ENCODE results near the gene TK2. TPM values are rescaled to one million over a fixed set of nuclear protein-coding genes. Genes with fewer than 3 reads are reported as not detected.

The TK2 gene
- total RNA-seq, 1 donor, result 73.5 TPM

DNA sequence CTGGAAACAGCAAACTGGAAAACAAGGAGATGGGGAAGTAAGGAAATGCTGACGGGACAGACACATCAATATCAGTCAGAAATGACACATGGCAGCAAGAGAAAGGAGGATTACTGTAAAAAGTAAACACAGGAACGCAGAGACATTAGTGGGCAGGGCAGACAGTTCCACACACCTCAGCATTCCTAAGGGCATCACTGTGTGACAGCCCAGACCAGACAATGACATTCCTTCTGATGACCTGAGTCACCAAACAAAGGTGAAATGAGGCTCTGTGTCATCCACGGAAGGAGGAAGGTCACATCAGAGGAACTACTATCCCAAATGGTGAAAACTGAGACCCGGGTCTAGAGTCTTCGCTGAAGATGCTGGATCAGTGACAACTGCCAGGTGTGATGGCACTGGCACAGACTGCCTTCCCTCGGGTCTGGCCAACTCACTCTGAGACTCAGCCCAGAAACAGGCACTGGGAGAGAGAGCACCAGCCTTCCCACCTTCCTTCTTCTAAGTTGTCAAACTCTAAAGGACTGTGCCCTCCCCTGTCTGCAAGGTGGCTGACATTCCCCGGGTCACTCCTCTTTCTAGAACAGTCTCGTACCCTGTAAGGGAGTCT, 36.7 kb downstream of the TK2 start:
- TF ChIP-seq, protein P1, sequence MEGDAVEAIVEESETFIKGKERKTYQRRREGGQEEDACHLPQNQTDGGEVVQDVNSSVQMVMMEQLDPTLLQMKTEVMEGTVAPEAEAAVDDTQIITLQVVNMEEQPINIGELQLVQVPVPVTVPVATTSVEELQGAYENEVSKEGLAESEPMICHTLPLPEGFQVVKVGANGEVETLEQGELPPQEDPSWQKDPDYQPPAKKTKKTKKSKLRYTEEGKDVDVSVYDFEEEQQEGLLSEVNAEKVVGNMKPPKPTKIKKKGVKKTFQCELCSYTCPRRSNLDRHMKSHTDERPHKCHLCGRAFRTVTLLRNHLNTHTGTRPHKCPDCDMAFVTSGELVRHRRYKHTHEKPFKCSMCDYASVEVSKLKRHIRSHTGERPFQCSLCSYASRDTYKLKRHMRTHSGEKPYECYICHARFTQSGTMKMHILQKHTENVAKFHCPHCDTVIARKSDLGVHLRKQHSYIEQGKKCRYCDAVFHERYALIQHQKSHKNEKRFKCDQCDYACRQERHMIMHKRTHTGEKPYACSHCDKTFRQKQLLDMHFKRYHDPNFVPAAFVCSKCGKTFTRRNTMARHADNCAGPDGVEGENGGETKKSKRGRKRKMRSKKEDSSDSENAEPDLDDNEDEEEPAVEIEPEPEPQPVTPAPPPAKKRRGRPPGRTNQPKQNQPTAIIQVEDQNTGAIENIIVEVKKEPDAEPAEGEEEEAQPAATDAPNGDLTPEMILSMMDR (IDR thresholded peaks at IDR 0.05; ENCODE audit: extremely low read depth, low read depth, low read length), result no peak
- H3K27ac ChIP-seq (ENCODE audit: low read depth, low read length), result no peak overlapping the region
- DNase-seq (ENCODE audit: insufficient read length, low spot score, missing footprints), result peak; percentile 58

DNA sequence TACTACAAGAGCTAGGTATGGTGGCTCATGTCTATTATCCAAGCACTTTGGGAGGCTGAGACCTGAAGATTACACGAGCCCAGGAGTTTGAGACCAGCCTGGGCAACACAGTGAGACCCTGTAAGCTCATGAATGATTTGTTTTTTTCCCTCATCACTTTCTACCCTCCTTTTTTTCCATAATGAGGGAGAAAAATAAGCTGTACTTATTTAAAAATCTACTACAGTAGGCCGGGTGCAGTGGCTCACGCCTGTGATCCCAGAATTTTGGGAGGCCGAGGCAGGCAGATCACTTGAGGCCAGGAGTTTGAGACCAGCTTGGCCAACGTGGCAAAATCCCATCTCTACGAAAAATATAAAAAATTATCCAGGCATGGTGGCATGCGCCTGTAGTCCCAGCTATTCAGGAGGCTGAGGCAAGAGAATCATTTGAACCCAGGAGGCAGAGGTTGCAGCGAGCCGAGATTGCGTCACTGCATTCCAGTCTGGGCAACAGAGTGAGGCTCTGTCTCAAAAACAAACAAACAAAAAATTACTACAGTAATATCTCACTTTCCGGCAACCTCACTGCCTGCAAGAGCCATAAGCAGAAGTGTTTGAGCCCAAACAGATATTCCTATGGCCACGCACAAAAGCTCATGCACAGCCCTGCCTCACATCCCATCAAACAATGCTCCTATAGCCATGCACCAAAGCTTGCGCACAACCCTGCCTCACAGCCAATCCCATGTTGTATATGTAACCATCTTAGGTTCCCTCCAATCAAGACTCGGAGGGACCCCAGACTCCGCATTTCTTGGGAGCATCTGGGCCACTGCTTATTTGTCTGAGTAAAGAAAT, 37.4 kb downstream of the TK2 start:
- DNase-seq (ENCODE audit: insufficient read length, low spot score, missing footprints), result peak; percentile 48
- H3K79me2 ChIP-seq (ENCODE audit: insufficient read depth, low read length), result no peaks in the 10 kb centered on the region
- no peaks in the 10 kb centered on the region for H3K9me3 ChIP-seq (ENCODE audit: low read depth, low read length)
- H3K36me3 ChIP-seq (ENCODE audit: insufficient read depth, low read length), result peaks cover 6% of the 10 kb centered on the region
- no peak overlapping the region for H2AFZ ChIP-seq (ENCODE audit: low read length)
- H3K27ac ChIP-seq (ENCODE audit: low read depth, low read length), result peak overlapping the region; percentile 47
- no peaks in the 10 kb centered on the region for H4K20me1 ChIP-seq (ENCODE audit: insufficient read depth, low read length)
- H3K27me3 ChIP-seq (ENCODE audit: insufficient read depth, low read length), result no peaks in the 10 kb centered on the region
- peak overlapping the region; percentile 70 for H3K4me2 ChIP-seq (ENCODE audit: insufficient read depth, low read length)
- TF ChIP-seq, protein P1 (IDR thresholded peaks at IDR 0.05; ENCODE audit: extremely low read depth, low read depth, low read length), result no peak
- peaks cover 51% of the 10 kb centered on the region for H3K4me1 ChIP-seq (ENCODE audit: insufficient read depth, low read length)
- H3K4me3 ChIP-seq (ENCODE audit: insufficient read depth, low read length), result peak overlapping the region; percentile 5

More for the DNA sequence above, 36.7 kb downstream of the TK2 start:
- H3K9me3 ChIP-seq (ENCODE audit: low read depth, low read length), result no peaks in the 10 kb centered on the region
- H2AFZ ChIP-seq (ENCODE audit: low read length), result no peak overlapping the region
- peaks cover 51% of the 10 kb centered on the region for H3K4me1 ChIP-seq (ENCODE audit: insufficient read depth, low read length)
- no peak overlapping the region for H3K4me3 ChIP-seq (ENCODE audit: insufficient read depth, low read length)
- H4K20me1 ChIP-seq (ENCODE audit: insufficient read depth, low read length), result no peaks in the 10 kb centered on the region
- H3K79me2 ChIP-seq (ENCODE audit: insufficient read depth, low read length), result no peaks in the 10 kb centered on the region
- no peaks in the 10 kb centered on the region for H3K27me3 ChIP-seq (ENCODE audit: insufficient read depth, low read length)
- no peak overlapping the region for H3K4me2 ChIP-seq (ENCODE audit: insufficient read depth, low read length)
- peaks cover 6% of the 10 kb centered on the region for H3K36me3 ChIP-seq (ENCODE audit: insufficient read depth, low read length)

DNA sequence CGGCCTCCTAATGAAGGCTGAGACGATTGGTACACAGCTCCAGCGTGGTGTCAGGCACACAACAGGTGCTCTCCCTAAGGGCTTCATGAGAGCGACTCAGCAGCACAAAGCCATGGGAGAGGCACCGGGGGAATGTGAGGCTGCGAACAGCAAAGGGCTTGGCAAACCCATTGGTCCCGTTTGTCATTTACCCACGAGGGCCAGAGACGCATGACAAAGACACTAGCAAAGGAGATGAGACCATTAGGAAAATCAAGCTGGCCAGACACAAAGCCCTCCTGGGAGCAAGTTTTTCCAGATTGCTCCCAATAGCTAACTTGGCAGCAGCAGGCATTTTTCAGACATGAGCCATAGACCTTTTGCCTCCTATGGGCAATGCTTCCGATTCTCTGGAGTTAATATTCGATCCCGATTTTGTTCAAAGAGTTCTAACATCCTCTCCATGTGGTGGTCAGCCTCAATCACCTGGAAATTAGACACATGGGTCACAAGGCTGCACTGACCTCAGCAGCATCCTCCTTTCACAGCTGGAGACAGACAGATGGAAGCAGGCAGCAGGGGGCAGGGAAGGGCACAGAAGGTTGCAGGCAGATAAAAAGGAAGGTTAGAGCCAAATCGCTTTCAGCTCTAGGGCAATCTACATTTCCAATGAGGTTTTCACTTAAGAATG, 38.2 kb downstream of the TK2 start:
- Histone ChIP-seq H3K36me3 (ENCODE audit: insufficient read depth, low read length) (peaks cover 6% of the 10 kb centered on the region), H2AFZ (ENCODE audit: low read length) (no peak overlapping the region), H4K20me1 (ENCODE audit: insufficient read depth, low read length) (no peaks in the 10 kb centered on the region), H3K27me3 (ENCODE audit: insufficient read depth, low read length) (no peaks in the 10 kb centered on the region), H3K79me2 (ENCODE audit: insufficient read depth, low read length) (no peaks in the 10 kb centered on the region), H3K4me2 (ENCODE audit: insufficient read depth, low read length) (peak overlapping the region; percentile 70), H3K9me3 (ENCODE audit: low read depth, low read length) (no peaks in the 10 kb centered on the region), H3K4me1 (ENCODE audit: insufficient read depth, low read length) (peaks cover 44% of the 10 kb centered on the region), H3K27ac (ENCODE audit: low read depth, low read length) (peak overlapping the region; percentile 47), H3K4me3 (ENCODE audit: insufficient read depth, low read length) (peak overlapping the region; percentile 5)
- TF ChIP-seq, protein P1 (IDR thresholded peaks at IDR 0.05; ENCODE audit: extremely low read depth, low read depth, low read length), result no peak
- peak; percentile 87 for DNase-seq (ENCODE audit: insufficient read length, low spot score, missing footprints)
